K562 (cell line): ENCODE results near the gene KCNT1.

ENCODE experiments used
- MAFF ChIP-seq: IDR thresholded peaks from 2 replicates; pipeline ENCODE4 v1.6.1; 2012; ENCODE audit warnings: low read length, improper control_type of control experiment
- MAFG ChIP-seq: fragments of 450-650 bp; conservative IDR thresholded peaks from 2 replicates; pipeline ENCODE4 v1.6.1; 2016; ENCODE audit warnings: missing genetic modification characterization, missing compliant biosample characterization
- NR2F6 ChIP-seq: fragments of 450-650 bp; formaldehyde crosslinking; IDR thresholded peaks from 2 replicates; pipeline ENCODE4 v1.4.0; 2020; ENCODE audit warnings: mild to moderate bottlenecking
- POLR2A ChIP-seq: fragments of 450-650 bp; conservative IDR thresholded peaks from 2 replicates; pipeline ENCODE4 v1.6.1; 2016
- POLR3G ChIP-seq: IDR thresholded peaks from 2 replicates; pipeline ENCODE4 v1.6.1; 2011; ENCODE audit not compliant: insufficient read length, insufficient replicate concordance; ENCODE audit errors: extremely low read depth
- STAT5B ChIP-seq: fragments of 250-450 bp; sonication (Bioruptor Pico); IDR thresholded peaks from 2 replicates; pipeline ENCODE4 v1.8.0; 2021; ENCODE audit warnings: mild to moderate bottlenecking, inconsistent platforms
- TAL1 ChIP-seq: fragments of 450-650 bp; IDR thresholded peaks from 2 replicates; pipeline ENCODE4 v1.6.1; 2016; ENCODE audit warnings: mild to moderate bottlenecking
- TF ChIP-seq, protein P1 (sequence below): sonication (generic); formaldehyde crosslinking; IDR thresholded peaks from 2 replicates; pipeline ENCODE4 v1.9.0; 2022; ENCODE audit warnings: mild to moderate bottlenecking, missing genetic modification reagents
- TF ChIP-seq, protein P2 (sequence below), 3 experiments: IDR thresholded peaks in 2 of 3; conservative IDR thresholded peaks in 1 of 3; 2 replicates each; pipeline ENCODE4 v1.5.1; 2011 to 2012; ENCODE audit warnings: low read length in 3 of 3, mild to moderate bottlenecking in 3 of 3, control low read depth in 2 of 3, improper control_type of control experiment in 1 of 3, inconsistent platforms in 1 of 3, low read depth in 1 of 3, mixed read lengths in 1 of 3, moderate library complexity in 1 of 3; ENCODE audit not compliant: insufficient read depth in 2 of 3
- TF ChIP-seq, protein P3 (sequence below): IDR thresholded peaks from 2 replicates; pipeline ENCODE4 v1.6.1; 2012; ENCODE audit warnings: low read depth, low read length, improper control_type of control experiment, borderline replicate concordance

DNA sequence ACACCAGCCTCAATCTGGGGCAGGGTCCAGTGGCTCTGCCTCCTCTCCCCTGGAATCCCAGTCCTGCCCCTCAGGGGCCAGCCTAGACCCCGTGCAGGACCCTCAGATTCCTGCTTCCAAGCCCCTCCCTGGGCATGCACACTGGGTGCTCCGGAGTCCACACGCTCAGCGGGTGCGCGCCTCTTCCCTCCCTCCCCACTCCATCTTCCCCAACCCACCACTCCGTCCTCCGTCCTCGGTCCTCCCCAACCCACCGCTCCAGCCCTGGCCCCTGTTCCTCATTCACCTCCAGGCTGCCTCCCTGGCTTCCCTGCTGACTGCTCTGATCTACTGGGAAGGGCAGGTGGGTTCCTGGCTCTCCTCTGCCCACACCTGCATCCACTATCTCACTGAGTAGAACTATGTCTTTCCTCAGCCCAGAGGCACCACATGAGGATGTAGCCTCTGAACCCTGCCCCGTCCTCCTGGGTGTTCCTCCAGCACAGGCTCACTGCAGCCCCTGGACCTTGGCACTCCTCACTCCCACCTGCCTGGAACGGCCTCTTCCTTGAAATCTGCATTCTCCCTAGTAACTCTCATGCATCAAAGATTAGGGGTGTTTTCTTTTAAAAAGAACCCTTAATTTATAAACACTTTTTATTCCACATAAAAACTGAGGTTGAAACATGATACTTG lies 112.6 kb downstream of the KCNT1 start:
- TF ChIP-seq, protein P1, sequence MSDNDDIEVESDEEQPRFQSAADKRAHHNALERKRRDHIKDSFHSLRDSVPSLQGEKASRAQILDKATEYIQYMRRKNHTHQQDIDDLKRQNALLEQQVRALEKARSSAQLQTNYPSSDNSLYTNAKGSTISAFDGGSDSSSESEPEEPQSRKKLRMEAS: no peak
- TF ChIP-seq MAFG (tag) (no peak), MAFF (no peak), STAT5B (CRISPR knock-in tag) (no peak), TAL1 (no peak), POLR3G (no peak), POLR2A (no peak), NR2F6 (CRISPR knock-in tag) (no peak)
- TF ChIP-seq, protein P2, sequence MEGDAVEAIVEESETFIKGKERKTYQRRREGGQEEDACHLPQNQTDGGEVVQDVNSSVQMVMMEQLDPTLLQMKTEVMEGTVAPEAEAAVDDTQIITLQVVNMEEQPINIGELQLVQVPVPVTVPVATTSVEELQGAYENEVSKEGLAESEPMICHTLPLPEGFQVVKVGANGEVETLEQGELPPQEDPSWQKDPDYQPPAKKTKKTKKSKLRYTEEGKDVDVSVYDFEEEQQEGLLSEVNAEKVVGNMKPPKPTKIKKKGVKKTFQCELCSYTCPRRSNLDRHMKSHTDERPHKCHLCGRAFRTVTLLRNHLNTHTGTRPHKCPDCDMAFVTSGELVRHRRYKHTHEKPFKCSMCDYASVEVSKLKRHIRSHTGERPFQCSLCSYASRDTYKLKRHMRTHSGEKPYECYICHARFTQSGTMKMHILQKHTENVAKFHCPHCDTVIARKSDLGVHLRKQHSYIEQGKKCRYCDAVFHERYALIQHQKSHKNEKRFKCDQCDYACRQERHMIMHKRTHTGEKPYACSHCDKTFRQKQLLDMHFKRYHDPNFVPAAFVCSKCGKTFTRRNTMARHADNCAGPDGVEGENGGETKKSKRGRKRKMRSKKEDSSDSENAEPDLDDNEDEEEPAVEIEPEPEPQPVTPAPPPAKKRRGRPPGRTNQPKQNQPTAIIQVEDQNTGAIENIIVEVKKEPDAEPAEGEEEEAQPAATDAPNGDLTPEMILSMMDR (IDR thresholded peaks at IDR 0.05 in 2 of 3, conservative IDR thresholded peaks at IDR 0.05 in 1 of 3; ENCODE audit: insufficient read depth in 2 of 3, low read depth in 1 of 3, low read length in 3 of 3): no peak
- TF ChIP-seq, protein P3, sequence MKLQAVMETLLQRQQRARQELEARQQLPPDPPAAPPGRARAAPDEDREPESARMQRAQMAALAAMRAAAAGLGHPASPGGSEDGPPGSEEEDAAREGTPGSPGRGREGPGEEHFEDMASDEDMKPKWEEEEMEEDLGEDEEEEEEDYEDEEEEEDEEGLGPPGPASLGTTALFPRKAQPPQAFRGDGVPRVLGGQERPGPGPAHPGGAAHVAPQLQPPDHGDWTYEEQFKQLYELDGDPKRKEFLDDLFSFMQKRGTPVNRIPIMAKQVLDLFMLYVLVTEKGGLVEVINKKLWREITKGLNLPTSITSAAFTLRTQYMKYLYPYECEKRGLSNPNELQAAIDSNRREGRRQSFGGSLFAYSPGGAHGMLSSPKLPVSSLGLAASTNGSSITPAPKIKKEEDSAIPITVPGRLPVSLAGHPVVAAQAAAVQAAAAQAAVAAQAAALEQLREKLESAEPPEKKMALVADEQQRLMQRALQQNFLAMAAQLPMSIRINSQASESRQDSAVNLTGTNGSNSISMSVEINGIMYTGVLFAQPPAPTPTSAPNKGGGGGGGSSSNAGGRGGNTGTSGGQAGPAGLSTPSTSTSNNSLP: no peak
